Activated naive CD4-positive, alpha-beta T cell treated with anti-CD3 and anti-CD28 coated beads, Interleukin-2, amount 50 U/mL, for 24 hours (primary cell): Measurements from ENCODE around the gene MIOX.

Experiments used
- H3K27ac Mint-ChIP-seq: one replicate; pipeline ENCODE4 v1.8.0; 2021; ENCODE audit warnings: mild to moderate bottlenecking, mixed read lengths
- H3K27me3 Mint-ChIP-seq: one replicate; pipeline ENCODE4 v1.8.0; 2021; ENCODE audit warnings: mixed read lengths
- H3K36me3 Mint-ChIP-seq: one replicate; pipeline ENCODE4 v1.8.0; 2021; ENCODE audit warnings: mixed read lengths
- H3K4me1 Mint-ChIP-seq: one replicate; pipeline ENCODE4 v1.8.0; 2021; ENCODE audit warnings: mixed read lengths
- H3K4me3 Mint-ChIP-seq: one replicate; pipeline ENCODE4 v1.8.0; 2021; ENCODE audit warnings: mild to moderate bottlenecking, mixed read lengths
- H3K9me3 Mint-ChIP-seq: one replicate; pipeline ENCODE4 v1.8.0; 2021; ENCODE audit warnings: mixed read lengths

Gene MIOX

GRCh38 chr22:50446708-50447575 lies 39.7 kb upstream of the MIOX start:
- no peaks in the 10 kb centered on the region for H3K27me3 Mint-ChIP-seq
- H3K9me3 Mint-ChIP-seq = no peaks in the 10 kb centered on the region
- H3K27ac Mint-ChIP-seq = peak overlapping the region; percentile 23
- H3K36me3 Mint-ChIP-seq = peaks cover 10% of the 10 kb centered on the region
- H3K4me3 Mint-ChIP-seq = no peak overlapping the region
- H3K4me1 Mint-ChIP-seq = peaks cover 14% of the 10 kb centered on the region

- H3K4me3 Mint-ChIP-seq = no peak overlapping the region
- H3K27me3 Mint-ChIP-seq = no peaks in the 10 kb centered on the region
- peaks cover 17% of the 10 kb centered on the region for H3K4me1 Mint-ChIP-seq
- no peaks in the 10 kb centered on the region for H3K9me3 Mint-ChIP-seq
- H3K36me3 Mint-ChIP-seq = peaks cover 13% of the 10 kb centered on the region
- H3K27ac Mint-ChIP-seq = peak overlapping the region; percentile 23
These were observed 38.8 kb upstream of the MIOX start for GRCh38 chr22:50447576-50448551.

GRCh38 chr22:50452649-50453048 lies 34.0 kb upstream of the MIOX start:
- peak overlapping the region; percentile 43 for H3K27ac Mint-ChIP-seq
- no peak overlapping the region for H3K4me3 Mint-ChIP-seq
- peaks cover 15% of the 10 kb centered on the region for H3K36me3 Mint-ChIP-seq
- peaks cover 10% of the 10 kb centered on the region for H3K4me1 Mint-ChIP-seq
- no peaks in the 10 kb centered on the region for H3K27me3 Mint-ChIP-seq
- H3K9me3 Mint-ChIP-seq = no peaks in the 10 kb centered on the region

GRCh38 chr22:50454556-50455075 lies 32.0 kb upstream of the MIOX start:
- Mint-ChIP-seq H3K36me3 (peaks cover 11% of the 10 kb centered on the region), H3K4me3 (no peak overlapping the region), H3K9me3 (no peaks in the 10 kb centered on the region), H3K4me1 (peaks cover 10% of the 10 kb centered on the region), H3K27me3 (no peaks in the 10 kb centered on the region), H3K27ac (no peak overlapping the region)

- Mint-ChIP-seq H3K4me1 (peaks cover 10% of the 10 kb centered on the region), H3K27me3 (no peaks in the 10 kb centered on the region), H3K9me3 (no peaks in the 10 kb centered on the region), H3K4me3 (no peak overlapping the region), H3K36me3 (peaks cover 9% of the 10 kb centered on the region), H3K27ac (no peak overlapping the region)
These were observed 31.5 kb upstream of the MIOX start for GRCh38 chr22:50455201-50455600.

GRCh38 chr22:50456026-50456425 lies 30.6 kb upstream of the MIOX start:
- no peaks in the 10 kb centered on the region for H3K27me3 Mint-ChIP-seq
- H3K4me1 Mint-ChIP-seq = peaks cover 10% of the 10 kb centered on the region
- H3K36me3 Mint-ChIP-seq = peaks cover 9% of the 10 kb centered on the region
- H3K4me3 Mint-ChIP-seq = no peak overlapping the region
- H3K27ac Mint-ChIP-seq = no peak overlapping the region
- H3K9me3 Mint-ChIP-seq = no peaks in the 10 kb centered on the region

GRCh38 chr22:50456466-50457234 lies 30.0 kb upstream of the MIOX start:
- peaks cover 4% of the 10 kb centered on the region for H3K36me3 Mint-ChIP-seq
- H3K27me3 Mint-ChIP-seq = no peaks in the 10 kb centered on the region
- no peaks in the 10 kb centered on the region for H3K9me3 Mint-ChIP-seq
- peaks cover 8% of the 10 kb centered on the region for H3K4me1 Mint-ChIP-seq
- no peak overlapping the region for H3K27ac Mint-ChIP-seq
- no peak overlapping the region for H3K4me3 Mint-ChIP-seq

GRCh38 chr22:50459016-50459415 lies 27.6 kb upstream of the MIOX start:
- Mint-ChIP-seq H3K4me3 (no peak overlapping the region), H3K9me3 (no peaks in the 10 kb centered on the region), H3K27me3 (no peaks in the 10 kb centered on the region), H3K27ac (no peak overlapping the region), H3K36me3 (peaks cover 2% of the 10 kb centered on the region), H3K4me1 (no peaks in the 10 kb centered on the region)

GRCh38 chr22:50459496-50460140 lies 27.0 kb upstream of the MIOX start:
- Mint-ChIP-seq H3K27me3 (no peaks in the 10 kb centered on the region), H3K9me3 (no peaks in the 10 kb centered on the region), H3K4me1 (no peaks in the 10 kb centered on the region), H3K4me3 (no peak overlapping the region), H3K27ac (no peak overlapping the region), H3K36me3 (peaks cover 2% of the 10 kb centered on the region)

GRCh38 chr22:50460938-50461337 lies 25.7 kb upstream of the MIOX start:
- Mint-ChIP-seq H3K27me3 (no peaks in the 10 kb centered on the region), H3K9me3 (no peaks in the 10 kb centered on the region), H3K4me1 (no peaks in the 10 kb centered on the region), H3K36me3 (peaks cover 2% of the 10 kb centered on the region), H3K27ac (no peak overlapping the region), H3K4me3 (no peak overlapping the region)

- no peaks in the 10 kb centered on the region for H3K9me3 Mint-ChIP-seq
- no peaks in the 10 kb centered on the region for H3K4me1 Mint-ChIP-seq
- H3K27ac Mint-ChIP-seq = no peak overlapping the region
- H3K36me3 Mint-ChIP-seq = peaks cover 2% of the 10 kb centered on the region
- H3K4me3 Mint-ChIP-seq = no peak overlapping the region
- no peaks in the 10 kb centered on the region for H3K27me3 Mint-ChIP-seq
These were observed 25.1 kb upstream of the MIOX start for GRCh38 chr22:50461536-50461935.

- H3K27ac Mint-ChIP-seq = no peak overlapping the region
- H3K9me3 Mint-ChIP-seq = no peaks in the 10 kb centered on the region
- H3K36me3 Mint-ChIP-seq = peaks cover 5% of the 10 kb centered on the region
- H3K27me3 Mint-ChIP-seq = no peaks in the 10 kb centered on the region
- H3K4me1 Mint-ChIP-seq = peaks cover 4% of the 10 kb centered on the region
- H3K4me3 Mint-ChIP-seq = no peak overlapping the region
These were observed 24.6 kb upstream of the MIOX start for GRCh38 chr22:50461979-50462540.

GRCh38 chr22:50463188-50463900 lies 23.3 kb upstream of the MIOX start:
- Mint-ChIP-seq H3K4me1 (peaks cover 5% of the 10 kb centered on the region), H3K27ac (no peak overlapping the region), H3K27me3 (no peaks in the 10 kb centered on the region), H3K36me3 (peaks cover 3% of the 10 kb centered on the region), H3K9me3 (no peaks in the 10 kb centered on the region), H3K4me3 (no peak overlapping the region)

GRCh38 chr22:50464451-50464850 lies 22.2 kb upstream of the MIOX start:
- no peak overlapping the region for H3K4me3 Mint-ChIP-seq

More at GRCh38 chr22:50464451-50464850, 22.2 kb upstream of the MIOX start:
- no peaks in the 10 kb centered on the region for H3K27me3 Mint-ChIP-seq
- peaks cover 12% of the 10 kb centered on the region for H3K4me1 Mint-ChIP-seq
- no peak overlapping the region for H3K27ac Mint-ChIP-seq
- peaks cover 3% of the 10 kb centered on the region for H3K36me3 Mint-ChIP-seq
- no peaks in the 10 kb centered on the region for H3K9me3 Mint-ChIP-seq
